RCC 7860 (cell line): Measurements from ENCODE around the gene ARHGEF3.
A peak's percentile ranks its signal among the peaks of the same experiment; 100 is the strongest.
"Not testable (repeated sequence)": the region's sequence is repeated elsewhere in the genome, so short reads cannot be mapped to it uniquely, and the experiment has no call there.

Experiments used
- DNase-seq: peaks from one replicate; pipeline ENCODE4 v3.0.0-alpha.2; 2015; ENCODE audit warnings: low spot score
- FAIRE-seq: peaks from 2 replicates; lab custom pipeline; 2012; peaks lifted over from hg19 to GRCh38; lab: Jason Lieb, UNC

The ARHGEF3 gene

DNA sequence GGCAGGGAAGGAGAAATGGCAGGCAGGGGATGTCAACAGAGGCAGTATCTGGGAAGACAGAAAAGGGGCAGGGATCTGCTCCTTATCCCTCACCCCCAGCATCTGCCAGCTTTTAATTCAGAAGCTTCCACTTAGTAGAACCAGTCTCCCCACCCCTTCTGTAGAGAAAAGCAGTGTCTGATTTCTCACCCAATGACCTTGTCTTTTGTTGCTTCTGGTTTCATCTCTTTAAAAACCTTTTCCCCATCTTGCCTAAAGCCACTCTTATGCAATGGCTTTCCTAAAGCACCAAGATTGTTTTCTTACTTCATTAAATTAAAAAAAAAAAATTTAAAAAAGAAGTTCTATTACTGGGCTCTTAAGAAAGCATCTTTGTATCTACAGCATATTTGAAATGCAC, 27.8 kb downstream of the ARHGEF3 start:
- DNase-seq (no peak), FAIRE-seq (no peak)

- DNase-seq (no peak), FAIRE-seq (no peak)
Observed at GRCh38 chr3:56772952-56773938, 28.5 kb downstream of the ARHGEF3 start.

GRCh38 chr3:56771376-56771775, 30.4 kb downstream of the ARHGEF3 start:
- FAIRE-seq (no peak), DNase-seq (no peak)

DNA sequence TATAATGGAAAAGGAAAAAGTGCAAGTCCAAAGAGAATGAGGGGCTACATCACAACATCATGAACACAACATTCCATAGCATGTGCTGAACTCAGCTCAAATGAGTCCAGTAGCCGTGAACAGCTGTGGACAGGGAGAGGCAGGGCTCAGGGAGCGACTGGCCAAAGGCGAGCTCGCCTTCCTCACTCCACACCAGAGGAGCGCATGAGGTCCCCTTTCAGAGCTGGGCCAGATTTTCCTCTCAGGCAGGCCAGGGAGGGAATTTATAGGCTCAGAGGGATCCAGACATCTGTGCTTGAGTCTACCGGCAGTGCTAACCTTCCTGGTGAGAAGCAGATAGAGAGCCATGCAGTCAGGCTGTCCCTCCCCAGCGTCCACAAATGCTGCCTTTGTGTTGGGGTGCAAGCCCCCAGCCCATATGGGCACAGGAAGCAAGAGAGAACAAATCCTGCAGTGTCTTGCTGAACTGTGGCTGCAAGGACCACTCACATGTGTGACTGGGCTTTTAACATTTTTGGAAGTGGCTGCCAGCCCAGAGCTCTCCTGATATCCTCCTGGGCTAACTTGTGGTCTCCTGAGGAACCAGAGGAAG, 32.5 kb downstream of the ARHGEF3 start:
- FAIRE-seq = no peak
- no peak for DNase-seq

- FAIRE-seq (no peak), DNase-seq (no peak)
Observed at GRCh38 chr3:56764904-56765547, 36.7 kb downstream of the ARHGEF3 start.

DNA sequence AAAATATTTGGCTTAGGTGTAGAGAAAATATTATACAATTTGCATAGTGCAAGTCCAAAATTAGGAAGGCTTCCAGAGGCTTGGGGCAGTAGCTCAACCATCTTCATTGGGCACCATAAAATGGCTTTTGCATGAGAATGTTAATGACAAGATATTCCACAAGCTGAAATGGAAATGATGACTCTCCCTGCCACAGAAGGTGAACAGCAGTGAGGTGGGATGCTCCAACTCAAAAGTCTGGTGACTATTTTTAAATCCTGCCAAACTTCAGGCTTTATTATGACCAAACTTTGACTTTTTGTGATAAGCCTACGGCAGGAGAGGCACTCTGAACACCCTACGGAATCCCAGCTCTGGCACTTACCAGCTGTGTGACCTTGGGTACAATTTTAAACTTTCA, 37.6 kb downstream of the ARHGEF3 start:
- no peak for FAIRE-seq

GRCh38 chr3:56763233-56763632, 38.5 kb downstream of the ARHGEF3 start:
- no peak for FAIRE-seq
- no peak for DNase-seq

More for the DNA sequence above, 37.6 kb downstream of the ARHGEF3 start:
- DNase-seq = no peak

DNA sequence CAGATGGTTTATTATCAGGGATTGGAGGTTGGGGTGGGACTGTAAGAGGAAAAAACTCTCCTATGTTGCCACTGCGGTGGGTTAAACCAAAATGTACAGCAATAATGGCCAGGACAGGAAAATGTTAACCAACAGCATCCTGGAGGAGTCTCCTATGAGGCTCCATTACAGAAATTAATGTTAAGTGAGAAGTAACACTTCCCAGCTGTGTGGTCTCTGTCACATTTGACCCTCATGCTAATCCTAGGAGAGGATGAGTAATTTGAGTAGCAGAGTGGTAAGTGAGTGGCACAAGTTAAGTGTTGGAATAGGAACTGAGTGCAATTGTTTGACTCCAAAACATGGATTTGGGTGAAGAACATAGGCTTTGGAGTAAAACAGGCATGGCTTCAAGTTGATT, 39.0 kb downstream of the ARHGEF3 start:
- no peak for DNase-seq
- FAIRE-seq = no peak

- DNase-seq (no peak), FAIRE-seq (no peak)
Observed at GRCh38 chr3:56761887-56762651, 39.7 kb downstream of the ARHGEF3 start.

- DNase-seq (no peak), FAIRE-seq (no peak)
Observed at GRCh38 chr3:56761023-56761422, 40.7 kb downstream of the ARHGEF3 start.

DNA sequence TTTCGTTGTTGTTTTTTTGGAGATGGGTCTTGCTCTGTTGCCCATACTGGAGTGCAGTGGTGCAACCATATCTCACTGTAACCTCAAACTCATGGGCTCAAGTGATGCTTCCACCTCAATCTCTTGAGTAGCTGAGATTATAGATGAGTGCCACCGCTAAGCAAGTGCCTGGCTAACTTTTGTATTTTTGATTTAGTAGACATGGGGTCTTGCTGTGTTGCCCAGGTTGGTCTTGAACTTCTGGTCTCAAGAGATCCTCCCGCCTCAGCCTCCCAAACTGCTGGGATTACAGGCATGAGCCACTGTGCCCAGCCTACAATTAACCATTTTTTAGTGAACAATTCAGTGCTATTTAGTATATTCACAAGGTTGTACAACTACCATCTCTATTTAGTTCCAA, 42.2 kb downstream of the ARHGEF3 start:
- no peak for DNase-seq
- FAIRE-seq = no peak

DNA sequence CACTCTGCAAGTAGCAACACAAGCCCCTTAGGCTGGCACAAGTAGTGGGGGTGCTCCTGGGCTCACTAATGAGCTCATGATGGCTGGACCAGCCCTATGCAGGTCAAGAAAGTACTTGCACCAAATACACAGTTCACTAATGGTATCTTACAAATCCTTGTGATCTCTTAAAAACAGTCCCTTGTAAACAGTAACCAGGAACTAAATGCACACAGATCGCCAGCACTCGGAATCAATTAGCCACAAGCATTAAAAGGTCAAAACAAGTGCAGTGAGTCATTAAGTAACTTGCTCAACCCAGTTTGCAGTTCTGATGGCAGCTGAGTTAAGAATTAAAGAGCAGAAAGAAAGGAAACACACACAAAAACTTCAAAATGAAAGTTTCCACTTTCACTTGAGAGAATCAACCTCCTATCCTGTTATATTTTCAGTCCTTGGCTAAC, 43.2 kb downstream of the ARHGEF3 start:
- FAIRE-seq (peak; percentile 86), DNase-seq (peak; percentile 68)

GRCh38 chr3:56758042-56758441, 43.7 kb downstream of the ARHGEF3 start:
- not testable (repeated sequence) for FAIRE-seq, DNase-seq

- no peak for DNase-seq
- FAIRE-seq = no peak
Observed at GRCh38 chr3:56754741-56755417, 46.9 kb downstream of the ARHGEF3 start.

GRCh38 chr3:56753206-56753820, 48.4 kb downstream of the ARHGEF3 start:
- FAIRE-seq = no peak
- DNase-seq = no peak

DNA sequence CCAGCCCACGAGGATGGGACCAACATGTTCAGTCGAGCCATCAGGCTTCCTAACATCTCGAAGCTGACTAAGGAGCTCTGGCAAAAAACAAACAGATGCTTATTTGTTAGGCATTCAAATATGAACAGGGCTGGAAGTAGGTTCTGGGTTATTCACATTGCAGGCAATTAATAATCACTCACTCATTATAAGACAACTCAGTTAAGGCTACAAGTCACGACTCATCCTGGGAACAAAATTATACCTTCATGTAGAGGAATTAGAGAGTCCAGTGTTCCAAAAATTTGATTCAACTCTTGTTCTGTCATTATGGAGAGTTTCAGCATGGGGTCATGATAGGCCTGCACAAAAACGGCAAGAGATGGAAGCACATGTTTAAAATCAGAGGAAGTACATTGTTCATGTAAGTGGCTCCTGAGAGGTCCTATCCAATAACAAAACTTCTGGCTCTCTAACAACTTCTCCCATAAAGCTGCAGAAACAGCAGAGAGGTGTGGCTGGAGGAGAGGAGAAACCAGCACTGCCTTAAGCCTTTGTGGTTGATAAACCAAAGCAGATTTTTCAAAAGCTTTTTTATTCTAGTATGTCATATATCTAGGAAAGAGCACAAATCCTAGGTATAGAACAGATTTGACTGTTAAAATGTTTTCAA, 50.6 kb downstream of the ARHGEF3 start:
- DNase-seq (no peak), FAIRE-seq (no peak)

- FAIRE-seq (no peak), DNase-seq (no peak)
Observed at GRCh38 chr3:56748663-56749231, 53.0 kb downstream of the ARHGEF3 start.

DNA sequence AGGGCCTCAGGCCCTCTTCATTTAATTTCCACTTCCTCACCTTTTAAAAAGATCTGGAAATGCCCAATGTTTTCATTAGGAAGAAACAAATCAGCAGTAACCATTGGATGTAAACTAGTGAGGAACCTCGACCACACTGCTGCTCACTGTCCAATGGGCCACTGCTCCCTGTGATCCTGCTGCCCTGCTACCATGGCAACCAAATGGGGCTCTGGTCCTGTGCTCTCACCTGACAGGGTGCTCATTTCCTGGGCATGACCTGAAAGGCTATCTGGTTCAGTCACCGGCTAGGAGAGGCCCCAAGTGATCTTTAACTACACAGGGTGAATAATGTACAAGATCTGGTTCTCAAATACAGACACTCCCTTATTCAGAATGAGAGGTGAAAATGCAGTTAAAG, 54.6 kb downstream of the ARHGEF3 start:
- no peak for DNase-seq
- FAIRE-seq = no peak

DNA sequence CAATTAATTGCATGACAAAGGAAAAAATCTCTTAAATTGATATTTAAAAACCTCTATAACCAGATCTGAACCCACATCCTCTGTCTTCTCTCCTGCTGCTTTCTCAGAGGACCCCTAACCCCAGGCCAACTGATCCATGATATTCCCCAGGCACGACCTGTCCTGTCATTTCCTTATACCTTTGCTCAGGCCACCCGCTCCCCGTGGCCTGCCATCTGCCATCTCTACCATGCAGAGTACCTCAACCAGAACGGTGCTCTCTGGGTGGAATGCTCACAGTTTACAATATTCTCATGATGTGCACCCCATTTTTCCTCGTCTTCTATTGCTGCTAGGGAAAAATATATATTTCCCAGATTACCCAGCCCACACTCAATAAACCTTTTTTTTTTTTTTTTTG, 57.7 kb downstream of the ARHGEF3 start:
- no peak for FAIRE-seq

More for the DNA sequence above, 57.7 kb downstream of the ARHGEF3 start:
- DNase-seq = no peak
